Measurements from ENCODE around the gene ATP5PF.
"Not testable (repeated sequence)": the region's sequence is repeated elsewhere in the genome, so short reads cannot be mapped to it uniquely, and the experiment has no call there.

Gene ATP5PF, protein sequence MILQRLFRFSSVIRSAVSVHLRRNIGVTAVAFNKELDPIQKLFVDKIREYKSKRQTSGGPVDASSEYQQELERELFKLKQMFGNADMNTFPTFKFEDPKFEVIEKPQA

GRCh38 chr21:25734904-25735645, at the start of gene ATP5PF, which contains the start of gene GABPA:
TSS of gene ATP5PF (minus strand) at chr21:25734904. CDS start at chr21:25729794, 5,110 bp downstream.
TSS of gene GABPA (plus strand) at chr21:25734972. CDS start at chr21:25741599, 6,627 bp downstream.
- DNase-seq: peak; percentile 99

DNA sequence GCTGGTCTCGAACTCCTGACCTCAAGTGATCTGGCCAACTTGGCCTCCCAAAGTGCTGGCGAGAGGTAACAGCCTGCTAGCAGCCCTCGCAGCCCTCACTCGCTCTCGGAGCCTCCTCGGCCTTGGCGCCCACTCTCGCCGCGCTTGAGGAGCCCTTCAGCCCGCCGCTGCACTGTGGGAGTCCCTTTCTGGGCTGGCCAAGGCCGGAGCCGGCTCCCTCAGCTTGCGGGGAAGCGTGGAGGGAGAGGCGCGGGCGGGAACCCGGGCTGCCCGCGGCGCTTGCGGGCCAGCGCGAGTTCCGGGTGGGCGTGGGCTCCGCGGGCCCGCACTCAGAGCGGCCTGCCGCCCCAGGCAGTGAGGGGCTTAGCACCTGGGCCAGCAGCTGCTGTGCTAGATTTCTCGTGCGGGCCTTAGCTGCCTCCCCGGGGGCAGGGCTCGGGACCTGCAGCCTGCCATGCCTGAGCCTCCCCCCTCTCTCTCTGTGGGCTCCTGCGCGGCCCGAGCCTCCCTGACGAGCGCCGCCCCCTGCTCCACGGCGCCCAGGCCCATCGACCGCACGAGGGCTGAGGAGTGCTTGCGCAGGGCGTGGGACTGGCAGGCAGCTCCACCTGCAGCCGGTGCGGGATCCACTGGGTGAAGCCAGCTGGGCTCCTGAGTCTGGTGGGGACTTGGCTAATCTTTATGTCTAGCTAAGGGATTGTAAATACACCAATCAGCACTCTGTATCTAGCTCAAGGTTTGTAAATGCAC, 43.6 kb upstream of the ATP5PF start:
- not testable (repeated sequence) for DNase-seq

DNA sequence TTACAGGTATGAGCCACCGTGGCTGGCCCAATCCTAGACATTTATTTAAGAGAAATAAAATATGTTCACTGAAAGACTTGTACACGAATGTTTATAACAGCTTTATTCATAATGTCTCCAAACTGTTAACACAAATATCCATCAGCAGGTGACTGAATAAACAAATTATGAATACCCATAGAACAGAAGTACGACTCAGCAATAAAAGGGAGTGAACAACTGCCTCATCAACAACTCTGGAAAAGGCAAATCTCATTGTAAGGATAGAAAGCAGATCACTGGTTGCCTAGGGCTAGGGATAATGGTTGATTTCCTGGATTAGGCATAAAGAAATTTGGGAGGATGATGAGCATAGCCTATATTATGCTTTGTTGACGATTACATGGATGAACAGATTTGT, 41.7 kb upstream of the ATP5PF start:
- no peak for DNase-seq

DNA sequence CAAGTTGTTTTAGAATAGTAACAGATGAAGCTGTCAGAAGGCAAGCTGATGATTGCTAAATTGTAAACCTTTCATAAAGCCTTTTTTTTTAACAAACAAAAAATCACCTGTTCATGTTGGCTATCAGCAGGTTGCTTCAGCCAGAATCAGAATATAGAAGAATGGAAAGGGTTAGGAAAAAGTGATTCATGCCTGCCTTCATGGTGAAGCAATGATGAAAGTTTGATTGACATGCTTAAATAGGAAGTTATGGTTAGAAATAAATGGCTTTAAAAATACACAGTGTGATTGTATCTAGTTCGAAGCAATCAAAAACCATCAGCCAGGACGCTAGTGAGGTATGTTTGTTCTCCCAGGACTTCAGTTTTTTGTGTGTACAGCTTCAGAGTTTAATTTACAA, 38.0 kb upstream of the ATP5PF start:
- DNase-seq: no peak

- DNase-seq: no peak
These were observed 33.2 kb upstream of the ATP5PF start for GRCh38 chr21:25767921-25768320.

GRCh38 chr21:25764065-25764464, 29.4 kb upstream of the ATP5PF start:
- DNase-seq: no peak

GRCh38 chr21:25760677-25761076, 26.0 kb upstream of the ATP5PF start:
- no peak for DNase-seq

DNA sequence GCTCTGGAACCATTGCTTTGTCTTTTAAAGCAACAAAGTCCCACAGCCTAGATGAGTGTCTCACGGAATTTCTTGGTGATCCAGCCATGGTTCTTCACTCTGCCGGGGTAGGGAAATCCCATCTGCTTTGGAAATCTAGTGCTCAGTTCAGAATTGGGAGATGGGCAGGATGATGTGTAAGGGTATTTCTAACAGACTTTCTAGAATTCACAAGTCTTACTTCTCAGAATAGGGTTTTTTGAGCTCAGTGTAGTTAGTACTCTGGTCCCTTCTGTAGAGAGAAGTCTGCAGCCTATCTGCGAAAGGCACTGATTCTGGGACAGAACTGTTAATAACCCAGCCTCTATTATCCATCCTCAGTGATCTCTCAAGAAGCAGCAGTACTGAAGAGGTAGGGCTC, 25.4 kb upstream of the ATP5PF start:
- DNase-seq: no peak

DNA sequence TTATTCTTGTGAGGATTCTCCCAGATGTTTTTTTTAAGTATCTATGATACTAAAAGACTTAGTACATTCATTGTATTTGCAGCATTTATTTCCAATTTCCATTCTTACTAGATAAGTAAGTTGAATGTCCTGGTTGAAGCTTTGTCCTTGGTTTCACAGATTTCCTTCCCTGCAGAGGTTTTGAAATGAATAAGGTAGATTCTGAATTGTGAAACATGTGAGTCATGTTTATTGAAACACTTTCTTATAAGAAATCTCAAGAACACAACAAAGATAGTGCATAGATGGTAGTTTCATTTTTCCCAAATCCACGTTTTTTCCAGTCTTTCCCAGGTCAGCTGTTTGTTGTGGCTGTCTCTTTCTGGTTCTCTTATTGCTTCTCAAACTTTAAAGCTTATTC, 24.9 kb upstream of the ATP5PF start:
- DNase-seq: no peak

DNA sequence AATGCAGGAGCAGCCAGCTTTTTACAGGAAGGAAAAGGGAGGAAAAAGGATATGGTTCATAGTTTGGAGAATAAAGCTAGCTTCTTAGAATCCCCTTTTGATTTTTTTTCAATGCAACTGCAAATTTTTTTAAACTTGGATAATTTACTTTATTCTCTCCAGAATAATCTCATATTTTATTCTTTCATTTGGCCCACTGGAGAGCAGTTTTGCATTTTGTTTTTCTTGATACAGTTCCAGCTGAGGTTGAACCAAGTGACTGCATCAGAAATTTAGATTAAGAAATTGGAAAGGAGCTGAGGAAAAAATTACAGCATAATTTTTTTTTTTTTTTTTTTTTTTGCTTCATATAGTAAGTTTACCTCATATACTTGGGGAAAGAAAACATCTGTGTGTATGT, 22.8 kb upstream of the ATP5PF start:
- DNase-seq: no peak

DNA sequence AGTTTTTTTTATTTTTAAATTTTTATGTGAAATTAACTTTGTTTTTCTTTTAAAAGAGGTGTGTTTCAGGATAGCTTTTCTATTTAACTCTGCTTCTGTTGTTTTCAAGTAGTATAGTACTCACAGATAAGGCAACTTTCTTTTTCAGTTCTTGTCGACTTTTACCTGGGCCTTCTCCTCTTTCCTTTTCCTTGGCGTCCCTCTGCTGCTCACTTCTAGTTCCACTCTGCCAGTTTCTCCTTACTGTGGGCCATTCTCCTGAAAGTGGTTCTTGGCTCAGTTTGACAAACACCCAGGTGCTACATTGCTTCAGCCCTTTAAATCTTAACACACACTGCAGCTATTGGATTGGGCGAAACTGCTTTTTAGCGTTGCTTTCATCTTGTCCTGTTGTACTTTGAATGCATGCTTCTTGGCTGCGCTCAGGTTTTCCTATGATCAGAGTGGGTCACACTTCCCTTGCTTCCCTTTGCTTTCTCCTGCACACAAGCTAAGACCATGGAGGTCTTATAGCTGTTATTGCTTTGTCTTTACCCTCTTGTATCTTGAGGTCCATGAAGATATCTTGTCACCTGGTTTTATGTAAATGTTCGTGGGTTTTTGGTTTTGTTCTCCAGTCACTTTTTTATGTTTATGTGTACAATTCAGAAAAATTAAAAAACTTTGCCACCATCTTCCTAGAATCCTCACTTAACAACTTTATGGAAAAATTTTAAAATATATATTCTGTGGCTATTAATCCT, 21.7 kb upstream of the ATP5PF start:
- DNase-seq: no peak

DNA sequence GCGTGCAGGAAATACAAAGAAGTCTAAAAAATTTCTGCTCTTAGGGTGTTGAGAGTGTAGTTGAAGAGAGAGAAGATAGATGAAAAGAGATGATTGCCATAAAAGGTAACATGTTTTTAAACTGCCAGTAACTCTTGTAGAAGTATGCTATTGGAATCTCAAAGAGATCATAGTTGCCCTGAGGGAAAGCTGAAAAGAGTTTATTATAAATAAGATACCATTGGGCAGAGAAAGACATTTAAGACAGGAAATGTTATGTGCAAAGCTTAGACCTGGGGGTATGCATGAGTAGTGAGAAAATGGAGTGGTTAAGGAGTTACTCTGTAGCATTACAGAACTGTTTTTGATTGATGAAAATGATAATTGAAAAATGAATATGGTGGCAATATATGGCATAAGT, 17.7 kb upstream of the ATP5PF start:
- no peak for DNase-seq

DNA sequence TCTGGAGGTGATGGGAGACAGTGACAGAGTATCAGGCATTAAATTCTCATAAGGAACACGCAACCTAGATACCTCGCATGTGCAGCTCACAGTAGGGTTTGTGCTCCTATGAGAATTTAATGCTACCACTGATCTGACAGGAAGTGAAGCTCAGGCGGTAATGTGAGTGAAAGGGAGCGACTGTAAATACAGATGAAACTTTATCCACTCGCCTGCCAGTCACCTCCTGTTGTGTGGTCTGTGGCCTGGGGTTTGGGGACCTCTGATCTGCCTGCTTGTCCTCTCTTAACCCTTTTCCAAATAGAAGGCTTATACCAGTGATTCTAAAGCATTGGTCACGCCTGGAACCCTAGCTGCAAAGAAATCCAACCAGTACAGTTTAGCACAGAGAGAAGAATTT, 15.4 kb upstream of the ATP5PF start:
- DNase-seq: no peak

DNA sequence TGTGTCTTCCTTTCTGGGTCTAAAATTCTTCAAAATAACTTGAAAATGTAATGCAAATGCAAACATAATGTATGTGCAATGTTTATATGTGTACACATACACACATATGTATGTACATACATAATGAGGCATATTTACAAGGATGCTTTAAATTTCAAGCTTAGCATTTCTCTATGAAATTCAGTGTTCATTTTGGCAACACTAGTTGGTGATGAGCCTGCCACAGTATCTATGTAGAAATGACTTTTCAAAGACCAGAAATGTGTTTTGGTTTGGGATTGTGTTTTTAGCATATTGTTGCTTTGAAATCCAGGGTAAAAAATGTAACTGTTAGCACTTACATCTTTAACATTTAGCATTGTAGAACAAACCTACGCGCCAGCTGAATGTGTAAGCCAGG, 10.2 kb upstream of the ATP5PF start:
- DNase-seq: no peak

- no peak for DNase-seq
These were observed 8.2 kb upstream of the ATP5PF start for GRCh38 chr21:25742900-25743299.

DNA sequence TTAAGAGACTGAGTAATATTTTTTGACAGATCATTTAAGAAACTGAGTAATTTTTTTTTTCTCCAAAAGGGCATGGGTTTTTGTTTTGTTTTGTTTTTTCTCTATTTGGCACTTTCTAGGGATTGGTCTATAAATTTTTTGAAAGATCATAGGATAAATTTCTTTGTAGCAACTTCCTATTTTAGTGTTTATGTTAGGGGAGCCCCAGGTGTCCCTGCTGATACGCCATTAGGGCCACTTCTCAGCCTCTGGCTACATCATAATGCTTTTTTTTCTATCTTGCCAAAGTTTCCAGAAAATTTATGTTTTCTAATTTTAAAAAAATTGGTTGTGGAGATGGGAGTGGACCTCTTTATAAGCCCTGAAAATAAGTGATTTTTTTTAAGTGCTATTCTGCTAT, 2.7 kb upstream of the ATP5PF start:
- no peak for DNase-seq

GRCh38 chr21:25735646-25736597, 1.2 kb upstream of the ATP5PF start:
- peak; percentile 68 to 85 for DNase-seq

DNA sequence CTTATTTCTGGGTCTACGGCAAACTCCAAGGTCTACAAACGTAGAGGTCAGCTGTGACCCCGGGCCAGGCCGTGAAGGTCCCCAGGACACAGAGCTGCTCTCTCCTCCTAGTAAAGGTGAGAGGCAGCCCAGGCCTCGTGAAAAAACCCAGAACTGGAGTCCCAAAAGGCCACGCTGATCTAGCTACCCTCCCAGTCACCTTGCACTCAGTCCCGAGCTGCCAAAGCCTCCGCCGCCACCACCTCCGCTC, 125 bp downstream of the ATP5PF start:
- DNase-seq: no peak

GRCh38 chr21:25733859-25734653, 648 bp downstream of the ATP5PF start:
- peak in 1 of 2 experiments; percentile 28 for DNase-seq

DNA sequence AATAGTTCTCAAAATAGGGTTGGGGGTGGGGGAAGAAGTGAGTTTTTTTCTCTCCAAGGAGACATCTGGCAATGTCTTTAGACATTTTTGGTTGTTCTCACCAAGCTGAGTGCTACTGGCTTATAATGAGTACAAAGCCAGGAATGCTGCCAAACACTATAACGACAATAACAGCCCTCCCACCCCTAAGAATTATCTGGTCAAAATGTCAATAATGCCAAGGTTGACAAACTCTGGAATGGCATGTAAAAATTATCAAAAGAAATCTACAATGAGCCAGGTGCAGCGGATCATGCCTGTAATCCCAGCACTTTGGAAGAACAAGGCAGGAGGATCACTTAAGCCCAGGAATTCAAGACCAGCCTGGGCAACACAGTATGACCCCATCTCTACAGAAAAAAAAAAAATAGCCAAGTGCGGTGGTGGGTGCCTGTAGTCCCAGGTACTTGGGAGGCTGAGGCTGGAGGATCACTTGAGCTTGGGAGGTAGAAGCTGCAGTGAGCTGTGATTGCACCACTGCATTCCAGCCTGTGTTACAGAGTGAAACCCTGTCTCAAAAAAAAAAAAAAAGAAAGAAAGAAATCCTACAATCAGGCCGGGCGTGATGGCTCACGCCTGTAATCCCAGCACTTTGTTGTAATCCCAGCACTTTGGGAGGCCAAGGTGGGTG, 2.5 kb downstream of the ATP5PF start:
- peak in 1 of 2 experiments; percentile 9 for DNase-seq

GRCh38 chr21:25722631-25723030, 12.1 kb downstream of the ATP5PF start:
- no peak for DNase-seq
